Cardiac fibroblast (primary cell): ENCODE data around the gene HACD2.

Experiments used
- DNase-seq, 2 donors: peaks; one replicate each; pipeline versions ENCODE4 v3.0.0 to v3.0.0-alpha.2; 2010; ENCODE audit warnings: low read depth in 2 of 2
- H3K4me3 ChIP-seq, 2 donors: replicated peaks in 1 of 2; 1 replicate in 1 of 2; 2 replicates in 1 of 2; pipeline ENCODE4 v1.5.1; 2011; ENCODE audit warnings: low read depth in 2 of 2, low read length in 2 of 2, mild to moderate bottlenecking in 2 of 2, moderate library complexity in 1 of 2
- TF ChIP-seq, protein P1 (sequence below): IDR thresholded peaks from one replicate; pipeline ENCODE4 v1.5.1; 2011; ENCODE audit warnings: low read depth, mild to moderate bottlenecking, low read length, inconsistent platforms

Gene HACD2

DNA sequence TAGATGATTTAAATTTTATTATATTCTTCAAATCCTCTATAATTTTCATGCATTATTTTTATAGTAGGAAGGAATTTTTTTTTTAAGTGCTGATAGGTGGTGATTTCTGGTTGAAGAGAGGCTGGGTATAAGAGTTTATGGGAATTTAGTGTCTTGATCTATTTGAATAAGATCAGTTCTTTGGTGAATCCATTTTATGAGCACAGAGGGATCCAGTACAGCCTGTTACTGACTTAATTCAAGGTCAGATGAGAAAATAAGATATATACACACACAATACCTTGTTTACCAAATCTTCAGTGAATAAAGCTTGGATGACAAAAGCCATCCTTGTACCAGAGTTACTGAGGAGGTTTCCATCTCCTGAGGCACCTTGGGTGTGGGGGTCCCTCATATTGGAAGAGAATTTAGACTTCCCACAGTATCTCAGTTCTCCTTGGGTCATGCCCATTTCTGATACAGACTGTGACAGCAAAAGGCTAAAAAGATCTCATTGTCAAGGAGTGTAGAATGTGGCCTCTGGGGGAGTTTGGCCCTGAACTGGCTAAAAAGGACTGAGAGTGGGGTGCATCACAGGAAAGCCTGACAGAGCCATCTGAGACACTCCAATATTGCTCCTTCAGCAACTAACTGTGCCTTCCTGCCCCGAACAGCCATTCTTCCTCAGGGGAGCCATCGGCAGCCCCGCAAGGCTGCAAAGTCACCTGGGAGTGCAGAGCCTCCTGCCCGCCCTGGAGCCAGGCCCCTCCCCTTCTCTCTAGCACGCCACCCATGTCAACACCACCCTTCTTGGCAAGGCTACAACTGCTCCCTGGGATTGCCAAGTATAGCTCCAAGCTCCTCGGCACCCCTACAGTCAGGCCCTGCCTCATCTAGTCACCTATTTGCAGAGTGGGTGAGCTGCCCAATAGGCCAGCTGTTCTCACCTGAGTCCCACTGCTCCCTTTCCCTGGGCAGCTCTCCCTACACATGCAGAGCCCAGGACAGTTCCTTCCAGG, 43.1 kb upstream of the HACD2 start:
- TF ChIP-seq, protein P1, sequence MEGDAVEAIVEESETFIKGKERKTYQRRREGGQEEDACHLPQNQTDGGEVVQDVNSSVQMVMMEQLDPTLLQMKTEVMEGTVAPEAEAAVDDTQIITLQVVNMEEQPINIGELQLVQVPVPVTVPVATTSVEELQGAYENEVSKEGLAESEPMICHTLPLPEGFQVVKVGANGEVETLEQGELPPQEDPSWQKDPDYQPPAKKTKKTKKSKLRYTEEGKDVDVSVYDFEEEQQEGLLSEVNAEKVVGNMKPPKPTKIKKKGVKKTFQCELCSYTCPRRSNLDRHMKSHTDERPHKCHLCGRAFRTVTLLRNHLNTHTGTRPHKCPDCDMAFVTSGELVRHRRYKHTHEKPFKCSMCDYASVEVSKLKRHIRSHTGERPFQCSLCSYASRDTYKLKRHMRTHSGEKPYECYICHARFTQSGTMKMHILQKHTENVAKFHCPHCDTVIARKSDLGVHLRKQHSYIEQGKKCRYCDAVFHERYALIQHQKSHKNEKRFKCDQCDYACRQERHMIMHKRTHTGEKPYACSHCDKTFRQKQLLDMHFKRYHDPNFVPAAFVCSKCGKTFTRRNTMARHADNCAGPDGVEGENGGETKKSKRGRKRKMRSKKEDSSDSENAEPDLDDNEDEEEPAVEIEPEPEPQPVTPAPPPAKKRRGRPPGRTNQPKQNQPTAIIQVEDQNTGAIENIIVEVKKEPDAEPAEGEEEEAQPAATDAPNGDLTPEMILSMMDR: no peak

DNA sequence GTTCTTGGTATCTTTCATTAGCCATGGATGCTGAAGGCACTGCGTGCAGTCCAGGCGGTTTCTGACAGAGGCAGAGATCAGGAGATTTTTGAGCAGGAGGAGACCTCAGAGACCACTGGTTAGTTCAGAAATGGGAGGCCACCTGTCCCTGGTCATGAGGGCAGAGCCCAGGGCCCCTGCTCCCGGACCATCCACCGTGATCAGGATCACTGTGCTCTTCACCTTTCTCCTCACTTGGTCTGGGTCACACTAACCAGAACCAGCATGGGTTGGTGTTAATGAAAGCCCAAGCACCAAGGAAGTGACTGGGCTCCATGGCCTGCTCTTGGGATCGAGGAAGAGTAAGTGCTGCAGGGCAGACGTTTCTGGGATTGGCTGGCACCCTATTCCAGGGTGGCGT, 42.0 kb upstream of the HACD2 start:
- TF ChIP-seq, protein P1: no peak
- no peak overlapping the region for H3K4me3 ChIP-seq
- DNase-seq: no peak

More for the DNA sequence above, 43.1 kb upstream of the HACD2 start:
- no peak for DNase-seq
- H3K4me3 ChIP-seq: no peak overlapping the region

DNA sequence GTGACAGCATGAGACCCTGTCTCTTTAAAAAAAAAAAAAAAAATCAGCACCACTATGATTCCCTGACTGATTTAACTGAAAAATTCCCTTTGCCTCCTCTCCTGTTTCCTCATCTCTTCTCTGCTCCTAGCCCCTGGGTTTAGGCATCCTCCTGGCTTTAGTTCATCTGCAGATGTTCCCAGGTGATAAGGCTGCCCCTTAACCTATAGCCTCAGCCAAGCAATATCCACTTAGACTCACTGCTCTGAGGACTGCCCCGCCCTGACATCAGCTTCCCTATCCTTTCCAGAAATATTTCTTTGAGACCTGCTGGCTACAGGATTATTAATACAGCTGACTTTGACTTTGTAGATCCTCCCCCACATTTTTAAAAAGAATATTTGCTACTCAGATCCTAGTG, 39.4 kb upstream of the HACD2 start:
- TF ChIP-seq, protein P1: no peak

DNA sequence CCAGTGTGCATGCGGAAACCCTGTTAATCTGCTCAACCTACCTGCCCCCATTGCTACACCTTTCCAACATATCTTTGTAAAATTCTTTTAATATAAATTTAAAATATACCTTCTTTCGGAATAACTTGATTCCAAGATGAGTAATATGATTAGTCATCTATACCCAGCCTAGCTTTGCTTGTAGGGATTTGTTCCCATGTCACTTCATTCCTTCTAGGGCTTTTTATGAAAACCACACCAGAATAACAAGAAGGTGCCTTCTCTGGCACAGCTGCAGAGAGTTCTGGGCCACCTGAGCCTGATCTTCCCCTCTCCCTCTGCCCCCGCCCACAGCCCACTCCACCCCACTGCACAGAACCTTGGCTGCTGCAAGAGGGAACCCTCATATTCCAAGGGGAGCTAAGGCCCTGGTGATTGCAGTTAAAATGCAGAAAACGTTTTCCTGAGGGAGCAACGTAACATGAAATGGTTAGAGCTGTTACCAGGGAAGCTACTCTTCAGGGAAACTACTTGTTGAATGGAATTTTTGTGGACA, 38.6 kb upstream of the HACD2 start:
- TF ChIP-seq, protein P1: no peak
- H3K4me3 ChIP-seq: no peak overlapping the region
- peak in 1 of 2 donors; percentile 36 for DNase-seq

More for the DNA sequence above, 39.4 kb upstream of the HACD2 start:
- no peak for DNase-seq
- H3K4me3 ChIP-seq: no peak overlapping the region

DNA sequence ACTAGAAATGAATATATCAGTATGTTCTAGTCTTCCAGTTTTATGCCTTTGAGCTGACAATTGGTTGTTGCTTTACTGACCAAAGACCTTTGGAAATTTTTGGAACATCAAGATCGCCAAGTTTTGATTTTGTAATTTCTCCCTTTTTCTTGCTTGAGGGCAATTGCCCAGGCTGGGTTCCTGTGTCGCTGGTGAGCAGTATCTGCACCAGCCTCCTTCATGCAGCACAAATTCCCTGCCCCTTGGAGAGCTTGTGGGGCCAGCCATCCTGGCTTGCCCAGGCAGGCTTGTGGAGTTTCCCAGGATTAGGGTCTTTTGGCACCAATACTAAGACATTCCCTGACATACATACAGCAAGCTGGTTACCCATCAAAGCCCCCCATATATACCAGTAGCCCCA, 37.9 kb upstream of the HACD2 start:
- no peak overlapping the region for H3K4me3 ChIP-seq
- TF ChIP-seq, protein P1: no peak
- DNase-seq: no peak

DNA sequence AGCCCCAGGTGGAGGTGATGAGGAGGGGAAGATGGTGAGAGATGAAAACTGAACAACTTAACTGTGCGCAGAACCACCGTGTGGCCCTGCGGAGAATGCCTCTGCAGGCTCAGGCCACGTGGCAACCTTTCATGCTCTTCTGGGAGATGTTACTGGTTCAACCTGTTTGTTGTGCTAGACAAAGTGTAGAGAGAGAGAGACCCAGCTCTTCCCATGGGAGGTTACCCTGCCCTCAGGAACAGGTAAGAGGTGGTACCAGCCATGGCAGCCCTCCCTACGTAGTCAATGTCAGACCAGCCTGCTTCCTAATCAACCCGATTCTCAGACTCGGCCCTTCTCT, 37.0 kb upstream of the HACD2 start:
- DNase-seq: no peak
- no peak overlapping the region for H3K4me3 ChIP-seq
- TF ChIP-seq, protein P1: no peak
